CD14-positive monocyte (primary cell): ENCODE data around the gene ARSH. TPM values are rescaled to one million over a fixed set of nuclear protein-coding genes. Genes with fewer than 3 reads are reported as not detected.

Source experiments
- DNase-seq, 3 donors: peaks; one replicate each; pipeline ENCODE4 v3.0.0-alpha.2; 2011 to 2022
- H2AFZ ChIP-seq: 2 replicates; pipeline ENCODE4 v1.6.0; 2012; ENCODE audit warnings: mild to moderate bottlenecking, low read depth, low read length, inconsistent platforms; ENCODE audit not compliant: insufficient read depth, poor library complexity, severe bottlenecking
- H3K27ac ChIP-seq, 2 donors: 1 replicate in 1 of 2; 2 replicates in 1 of 2; pipeline ENCODE4 v1.5.1; 2012 to 2013; ENCODE audit warnings: low read length in 2 of 2, control low read depth in 1 of 2, inconsistent platforms in 1 of 2, low read depth in 1 of 2, mild to moderate bottlenecking in 1 of 2
- H3K27me3 ChIP-seq, 2 donors: one replicate each; pipeline versions ENCODE4 v1.6.0 to v1.6.1; 2011 to 2013; ENCODE audit warnings: low read length in 2 of 2; ENCODE audit not compliant: control insufficient read depth in 2 of 2, insufficient read depth in 2 of 2
- H3K36me3 ChIP-seq, 2 donors: replicated peaks in 1 of 2; 1 replicate in 1 of 2; 2 replicates in 1 of 2; pipeline versions ENCODE4 v1.5.1 to v1.6.1; 2012 to 2013; ENCODE audit warnings: low read length in 2 of 2, control low read depth in 1 of 2, inconsistent platforms in 1 of 2, mild to moderate bottlenecking in 1 of 2; ENCODE audit not compliant: insufficient read depth in 2 of 2, control insufficient read depth in 1 of 2
- H3K4me1 ChIP-seq, 2 donors: 1 replicate in 1 of 2; 2 replicates in 1 of 2; pipeline versions ENCODE4 v1.5.1 to v1.6.1; 2012 to 2013; ENCODE audit warnings: low read length in 2 of 2, control low read depth in 1 of 2, inconsistent platforms in 1 of 2, mild to moderate bottlenecking in 1 of 2, moderate library complexity in 1 of 2; ENCODE audit not compliant: insufficient read depth in 2 of 2, control insufficient read depth in 1 of 2
- H3K4me2 ChIP-seq: replicated peaks from 2 replicates; pipeline ENCODE3; 2012; ENCODE audit warnings: low read length, moderate library complexity, mild to moderate bottlenecking; ENCODE audit not compliant: poor library complexity, severe bottlenecking; ENCODE audit errors: extremely low read depth
- H3K4me3 ChIP-seq, 3 experiments: fragments of 200-600 bp in 1 of 3; sonication (generic) in 1 of 3; replicated peaks in 1 of 3; 1 replicate in 2 of 3; 2 replicates in 1 of 3; pipeline ENCODE4 v1.5.1; 2011 to 2013; ENCODE audit warnings: low read length in 3 of 3, mild to moderate bottlenecking in 3 of 3, control low read depth in 2 of 3, low read depth in 2 of 3, inconsistent platforms in 1 of 3, moderate library complexity in 1 of 3
- H3K79me2 ChIP-seq: 2 replicates; pipeline ENCODE4 v1.6.0; 2012; ENCODE audit warnings: mild to moderate bottlenecking, control low read depth, inconsistent platforms, low read length, moderate library complexity; ENCODE audit not compliant: insufficient read depth
- H3K9ac ChIP-seq: 2 replicates; pipeline ENCODE4 v1.6.0; 2017; ENCODE audit warnings: low read length, mild to moderate bottlenecking; ENCODE audit not compliant: insufficient read depth, poor library complexity, severe bottlenecking
- H3K9me3 ChIP-seq, 2 donors: replicated peaks in 1 of 2; 1 replicate in 1 of 2; 2 replicates in 1 of 2; pipeline versions ENCODE4 v1.5.1 to v1.6.1; 2012 to 2013; ENCODE audit warnings: low read length in 2 of 2, control low read depth in 1 of 2; ENCODE audit not compliant: control insufficient read depth in 1 of 2, insufficient read depth in 1 of 2
- H4K20me1 ChIP-seq: 2 replicates; pipeline ENCODE4 v1.6.0; 2012; ENCODE audit warnings: mild to moderate bottlenecking, low read length, control low read depth, moderate library complexity; ENCODE audit not compliant: insufficient read depth
- H3K27ac Mint-ChIP-seq, 7 donors: one replicate each; pipeline ENCODE4 v1.8.0; 2020; ENCODE audit warnings: mild to moderate bottlenecking in 7 of 7, mixed read lengths in 7 of 7, moderate library complexity in 6 of 7, inconsistent platforms in 2 of 7
- H3K27me3 Mint-ChIP-seq, 3 donors: one replicate each; pipeline ENCODE4 v1.8.0; 2021 to 2022; ENCODE audit warnings: low read depth in 3 of 3, mild to moderate bottlenecking in 3 of 3, mixed read lengths in 3 of 3, moderate library complexity in 3 of 3, inconsistent platforms in 1 of 3
- H3K36me3 Mint-ChIP-seq, 2 donors: one replicate each; pipeline ENCODE4 v1.8.0; 2020; ENCODE audit warnings: mixed read lengths in 2 of 2, inconsistent platforms in 1 of 2, mild to moderate bottlenecking in 1 of 2
- H3K4me1 Mint-ChIP-seq: one replicate; pipeline ENCODE4 v1.8.0; 2020; ENCODE audit warnings: mild to moderate bottlenecking, mixed read lengths
- H3K4me3 Mint-ChIP-seq, 2 donors: one replicate each; pipeline ENCODE4 v1.8.0; 2020; ENCODE audit warnings: mild to moderate bottlenecking in 2 of 2, mixed read lengths in 2 of 2, moderate library complexity in 1 of 2
- H3K9me3 Mint-ChIP-seq, 7 donors: one replicate each; pipeline ENCODE4 v1.8.0; 2020 to 2022; ENCODE audit warnings: mixed read lengths in 7 of 7, mild to moderate bottlenecking in 6 of 7, moderate library complexity in 6 of 7, inconsistent platforms in 2 of 7
- WGBS: methylation state at CpG from one replicate; pipeline ENCODE4 v1.1.5; 2013; ENCODE audit warnings: missing lambda C conversion rate; ENCODE audit not compliant: insufficient coverage; 5-methylcytosine and 5-hydroxymethylcytosine counted together
- intact Hi-C, 2 donors: fragments of 100-400 bp; cut with micrococcal nuclease; formaldehyde crosslinking; loops; one replicate each; pipeline versions ENCODE4 v1.15.0 to v1.15.1; 2023
- polyA plus RNA-seq, 3 donors: library from polyadenylated mRNA; depleted of rRNA in 1 of 3; unstranded in 2 of 3; stranded (reverse) in 1 of 3; fragments of 300-500 nt in 2 of 3; fragments of >200 nt in 1 of 3; fragmentation: Illumina TruSeq in 2 of 3; gene quantifications; 1 replicate in 2 of 3; 2 replicates in 1 of 3; pipeline ENCODE4 v1.2.3, GENCODE V29; 2012 to 2021
- TF ChIP-seq, protein P1 (sequence below): fragments of 200-600 bp; IDR thresholded peaks from one replicate; pipeline ENCODE4 v1.8.0; 2022; ENCODE audit warnings: antibody characterized with exemption, mild to moderate bottlenecking

The ARSH gene
- polyA plus RNA-seq, 3 donors: not detected

DNA sequence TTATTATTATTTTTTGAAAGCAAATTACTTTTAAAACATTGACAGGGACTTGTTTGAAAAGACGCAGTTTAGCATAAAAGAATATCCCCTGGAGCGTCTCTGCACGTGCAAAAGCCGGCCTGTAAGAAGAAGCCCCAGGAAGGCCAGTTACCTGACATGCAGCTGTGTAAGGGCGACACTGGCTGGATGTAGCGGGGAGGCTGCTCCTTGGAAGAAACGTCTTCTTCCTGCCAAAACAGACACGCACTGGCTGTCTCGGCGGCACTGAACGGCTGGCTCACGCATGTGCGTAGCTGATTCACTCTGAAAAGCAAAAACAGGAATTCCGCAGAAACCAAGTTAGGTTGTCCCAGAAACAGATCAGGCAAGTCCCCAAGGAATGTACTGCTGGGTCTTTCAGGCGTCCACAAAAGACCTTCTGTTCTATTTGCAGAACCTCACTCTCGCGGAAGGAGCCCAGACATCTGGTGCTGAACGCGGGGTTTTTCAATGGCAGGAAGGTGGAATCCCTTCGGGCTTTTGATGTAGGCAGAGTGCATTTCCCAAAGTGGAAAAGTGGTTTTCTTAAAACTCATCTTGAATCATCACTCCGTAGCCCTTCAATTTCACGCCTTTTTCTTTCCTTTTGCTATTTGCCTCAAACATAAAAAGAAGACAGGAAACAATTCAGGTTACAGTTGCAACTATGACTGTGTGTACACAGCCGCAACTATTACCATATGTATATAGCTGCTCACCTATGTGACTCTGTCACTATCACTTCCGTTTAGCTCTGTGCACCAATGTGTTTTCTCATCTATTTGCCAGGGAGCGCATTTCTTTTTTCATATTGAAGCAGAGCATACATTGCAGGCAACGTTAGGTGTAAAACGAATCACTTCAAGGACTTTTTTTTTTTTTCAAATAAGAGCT, 38.1 kb upstream of the ARSH start:
- TF ChIP-seq, protein P1, sequence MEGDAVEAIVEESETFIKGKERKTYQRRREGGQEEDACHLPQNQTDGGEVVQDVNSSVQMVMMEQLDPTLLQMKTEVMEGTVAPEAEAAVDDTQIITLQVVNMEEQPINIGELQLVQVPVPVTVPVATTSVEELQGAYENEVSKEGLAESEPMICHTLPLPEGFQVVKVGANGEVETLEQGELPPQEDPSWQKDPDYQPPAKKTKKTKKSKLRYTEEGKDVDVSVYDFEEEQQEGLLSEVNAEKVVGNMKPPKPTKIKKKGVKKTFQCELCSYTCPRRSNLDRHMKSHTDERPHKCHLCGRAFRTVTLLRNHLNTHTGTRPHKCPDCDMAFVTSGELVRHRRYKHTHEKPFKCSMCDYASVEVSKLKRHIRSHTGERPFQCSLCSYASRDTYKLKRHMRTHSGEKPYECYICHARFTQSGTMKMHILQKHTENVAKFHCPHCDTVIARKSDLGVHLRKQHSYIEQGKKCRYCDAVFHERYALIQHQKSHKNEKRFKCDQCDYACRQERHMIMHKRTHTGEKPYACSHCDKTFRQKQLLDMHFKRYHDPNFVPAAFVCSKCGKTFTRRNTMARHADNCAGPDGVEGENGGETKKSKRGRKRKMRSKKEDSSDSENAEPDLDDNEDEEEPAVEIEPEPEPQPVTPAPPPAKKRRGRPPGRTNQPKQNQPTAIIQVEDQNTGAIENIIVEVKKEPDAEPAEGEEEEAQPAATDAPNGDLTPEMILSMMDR: no peak
- H3K27me3 Mint-ChIP-seq: peaks cover 4 to 34% (median 6%) of the 10 kb centered on the region in 3 donors
- H3K36me3 Mint-ChIP-seq: no peaks in the 10 kb centered on the region
- peak in 2 of 3 donors; percentile 2 to 5 for DNase-seq
- Histone ChIP-seq H3K27me3 (peaks cover 0 to 4% of the 10 kb centered on the region in 2 donors), H3K36me3 (no peaks in the 10 kb centered on the region), H2AFZ (peak overlapping the region; percentile 79), H4K20me1 (no peaks in the 10 kb centered on the region), H3K4me1 (peaks cover 0 to 10% of the 10 kb centered on the region in 2 donors), H3K9me3 (peaks cover 0 to 2% of the 10 kb centered on the region in 2 donors), H3K79me2 (no peaks in the 10 kb centered on the region), H3K4me3 (peak overlapping the region in 1 of 3 experiments; percentile 61), H3K27ac (no peak overlapping the region), H3K4me2 (peak overlapping the region; percentile 67), H3K9ac (peak overlapping the region; percentile 36)
- intact Hi-C loops: no loop called here
- H3K4me1 Mint-ChIP-seq: peaks cover 14% of the 10 kb centered on the region
- peak overlapping the region; percentile 79 to 85 for H3K4me3 Mint-ChIP-seq
- peaks cover 0 to 9% (median 2%) of the 10 kb centered on the region in 7 donors for H3K9me3 Mint-ChIP-seq
- H3K27ac Mint-ChIP-seq: no peak overlapping the region
- WGBS: 40% methylated on average over 15 of the region's 27 CpGs

DNA sequence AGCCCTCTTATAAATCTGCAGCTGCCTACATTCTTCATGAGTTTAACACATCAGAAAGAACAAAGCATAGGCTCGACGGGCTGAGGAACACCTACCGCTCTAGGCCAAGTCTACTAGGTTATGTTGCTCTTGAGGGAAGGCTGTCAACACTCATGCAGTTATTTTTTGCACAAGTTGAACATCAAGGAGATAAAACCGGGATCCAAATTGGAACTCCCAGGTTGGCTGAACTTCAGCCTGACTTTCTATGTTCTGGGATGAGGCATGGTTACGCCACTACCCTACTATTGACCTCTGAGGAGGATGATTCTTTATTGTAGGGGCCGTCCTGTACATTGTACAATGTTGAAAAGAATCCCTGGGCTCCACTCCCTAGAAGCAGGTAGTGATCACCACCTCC, 37.3 kb upstream of the ARSH start:
- Mint-ChIP-seq H3K36me3 (no peaks in the 10 kb centered on the region), H3K4me1 (peaks cover 14% of the 10 kb centered on the region), H3K27ac (no peak overlapping the region), H3K9me3 (peaks cover 0 to 7% (median 2%) of the 10 kb centered on the region in 7 donors), H3K27me3 (peaks cover 4 to 32% (median 6%) of the 10 kb centered on the region in 3 donors), H3K4me3 (no peak overlapping the region)
- no peaks in the 10 kb centered on the region for H4K20me1 ChIP-seq
- H3K9me3 ChIP-seq: peaks cover 0 to 2% of the 10 kb centered on the region in 2 donors
- H3K79me2 ChIP-seq: no peaks in the 10 kb centered on the region
- no peak overlapping the region for H2AFZ ChIP-seq
- DNase-seq: no peak
- H3K4me1 ChIP-seq: peaks cover 0 to 10% of the 10 kb centered on the region in 2 donors
- no CpG with 5 or more reads among the region's 6 CpGs for WGBS
- peaks cover 0 to 4% of the 10 kb centered on the region in 2 donors for H3K27me3 ChIP-seq
- H3K27ac ChIP-seq: no peak overlapping the region
- H3K9ac ChIP-seq: no peak overlapping the region
- intact Hi-C loops: no loop called here
- H3K4me3 ChIP-seq: no peak overlapping the region
- no peak overlapping the region for H3K4me2 ChIP-seq
- TF ChIP-seq, protein P1: no peak
- H3K36me3 ChIP-seq: no peaks in the 10 kb centered on the region
